HG02852 (cell line): ENCODE results near the gene CD44.

Source experiments
- ATAC-seq: cut with Tn5 transposase; IDR thresholded peaks from one replicate; pipeline ENCODE4 v1.9.1; 2021; ENCODE audit warnings: mild to moderate bottlenecking, moderate library complexity; ENCODE audit not compliant: unreplicated experiment

The CD44 gene

DNA sequence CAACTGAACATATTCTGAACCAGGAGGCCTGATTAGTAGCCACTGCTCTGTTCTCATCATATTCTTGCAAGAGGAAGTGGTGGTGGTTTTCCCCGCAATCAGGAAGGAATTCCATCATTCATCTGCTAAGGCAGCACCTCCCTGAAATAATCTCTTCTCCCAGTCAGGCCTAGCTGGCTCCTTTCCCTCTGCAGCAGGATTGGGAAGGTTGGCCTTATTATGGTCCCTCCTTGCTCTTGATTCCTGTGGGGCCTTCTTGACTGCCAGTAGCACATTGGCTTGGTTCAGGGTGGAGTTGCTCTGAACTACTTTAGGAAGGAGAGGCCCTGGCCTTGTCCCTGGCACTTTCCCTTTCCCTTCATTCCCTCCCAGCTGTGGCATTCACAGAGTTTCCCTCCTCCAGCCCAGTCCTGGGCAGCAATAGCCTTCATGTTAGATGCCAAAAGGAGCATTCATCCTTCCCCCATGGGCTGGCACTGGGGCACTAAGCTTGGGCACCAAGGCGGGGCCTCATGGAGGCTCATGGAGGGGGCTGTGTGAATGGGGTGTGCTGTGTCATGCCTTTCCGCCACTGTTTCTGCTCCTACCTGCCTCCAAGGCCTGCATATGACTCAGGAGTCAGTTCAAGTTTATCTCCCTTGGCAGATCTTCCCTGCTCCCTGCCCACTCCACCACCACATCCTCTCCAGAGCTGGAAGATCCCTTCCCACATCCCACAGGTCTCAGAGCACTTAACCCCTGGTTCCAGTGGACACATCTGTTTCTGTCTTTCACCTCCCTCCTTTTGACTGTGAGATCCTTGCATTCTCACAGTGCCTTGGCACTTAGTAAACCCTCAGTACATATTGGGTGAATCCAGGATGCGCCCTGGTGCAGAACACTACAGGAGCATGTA lies 27.6 kb upstream of the CD44 start:
- no peak for ATAC-seq

DNA sequence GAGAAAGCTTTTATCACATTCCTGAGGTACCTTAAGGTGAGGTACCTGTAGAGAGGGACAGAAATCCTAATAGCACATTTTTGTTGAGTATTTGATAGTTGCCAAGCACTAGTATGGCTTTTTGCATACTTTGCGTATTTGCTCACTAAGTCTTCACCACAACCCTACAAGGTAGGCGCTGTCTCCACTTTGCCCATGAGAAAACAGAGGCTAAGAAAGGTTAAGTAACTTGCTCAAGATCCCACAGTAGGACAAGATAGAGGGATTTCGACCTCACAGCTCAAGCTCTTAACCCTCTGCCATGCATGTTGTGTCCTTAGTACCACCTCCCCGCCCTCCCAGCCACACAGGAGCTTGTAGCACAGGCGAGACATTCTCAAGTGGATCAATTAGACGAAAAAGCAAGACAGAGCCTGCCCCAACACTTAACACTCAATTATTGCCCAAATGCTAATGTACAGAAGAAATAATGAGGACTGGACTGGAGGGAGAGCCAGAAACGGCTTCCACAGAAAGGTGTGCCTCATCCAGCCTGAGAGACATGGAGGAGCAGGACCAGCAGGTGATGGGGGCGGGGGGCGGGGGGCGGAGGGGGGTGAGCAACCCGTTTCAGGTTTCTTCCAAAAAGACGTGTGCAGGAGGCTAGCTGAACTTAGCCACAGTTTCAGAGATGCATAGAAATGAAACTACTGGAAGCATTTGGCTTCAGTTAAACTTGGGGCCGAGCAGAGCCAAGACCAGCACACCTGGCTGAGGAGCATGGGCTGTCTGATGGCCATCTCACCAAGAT lies 26.7 kb upstream of the CD44 start:
- ATAC-seq = no peak

DNA sequence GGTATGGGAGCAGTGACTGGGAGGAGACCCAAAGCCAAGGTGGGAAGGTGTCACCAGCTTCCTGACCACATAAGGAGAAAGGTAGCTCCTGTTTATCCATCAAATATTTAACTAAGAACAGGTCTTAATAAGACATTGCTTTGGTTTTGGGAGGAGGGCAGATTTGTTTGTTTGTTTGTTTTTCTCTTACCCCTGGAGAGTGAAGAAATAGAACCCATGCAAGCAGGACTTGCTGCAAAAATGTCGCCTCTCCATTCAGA lies 26.2 kb upstream of the CD44 start:
- ATAC-seq = no peak

DNA sequence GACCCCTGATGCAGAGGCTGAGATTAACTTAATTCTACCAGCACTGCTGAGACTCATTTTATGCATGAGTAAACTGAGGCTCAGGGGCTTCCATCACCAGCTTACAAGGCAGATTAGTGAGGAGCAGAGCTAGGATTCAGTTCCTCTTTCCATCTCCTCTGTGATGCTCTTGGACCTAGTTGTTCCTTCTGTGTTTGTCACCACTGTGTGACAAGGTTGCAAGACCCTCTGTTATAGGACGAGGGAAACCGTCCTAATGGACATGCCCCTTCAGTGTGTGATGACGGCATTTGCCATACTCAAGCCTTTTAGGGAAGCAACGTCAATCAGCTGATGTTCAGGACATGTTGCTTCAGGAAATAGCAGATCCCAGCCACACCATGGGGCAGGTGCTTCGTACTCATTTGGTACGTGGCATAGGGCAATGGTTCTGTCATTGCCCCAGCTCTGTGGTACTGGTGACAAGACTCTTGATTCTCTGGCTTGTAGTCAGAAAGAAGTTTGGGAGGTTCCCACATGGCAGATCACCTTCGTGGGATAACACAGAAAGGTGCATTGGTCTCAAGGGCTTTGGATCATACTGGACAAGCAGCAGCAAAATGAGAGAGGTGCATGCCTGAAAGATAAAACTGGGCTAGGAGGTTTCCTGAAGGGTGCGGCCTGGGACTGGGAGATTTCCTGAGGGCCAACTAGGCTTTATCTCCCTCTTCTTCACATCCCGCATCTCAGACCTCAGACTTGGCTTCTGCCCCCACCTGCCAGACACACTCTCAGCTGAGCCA lies 23.9 kb upstream of the CD44 start:
- ATAC-seq = no peak

DNA sequence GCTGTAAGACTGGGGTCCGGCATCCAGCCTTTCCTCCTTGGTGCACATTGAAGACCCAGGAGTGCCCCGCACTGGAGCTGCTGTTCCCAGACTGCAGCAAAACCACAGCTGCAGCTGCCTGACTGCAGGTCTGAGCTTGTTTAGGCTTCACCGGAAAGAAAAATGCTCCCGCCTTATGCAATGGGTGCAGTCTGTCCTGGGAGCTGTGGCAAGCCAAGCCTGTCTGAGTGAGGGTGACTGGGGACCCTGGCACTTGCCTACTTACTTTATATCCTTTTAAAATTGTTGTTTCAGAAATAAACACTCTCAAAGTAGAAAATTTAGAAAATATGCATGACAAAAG lies 23.3 kb upstream of the CD44 start:
- ATAC-seq = no peak

DNA sequence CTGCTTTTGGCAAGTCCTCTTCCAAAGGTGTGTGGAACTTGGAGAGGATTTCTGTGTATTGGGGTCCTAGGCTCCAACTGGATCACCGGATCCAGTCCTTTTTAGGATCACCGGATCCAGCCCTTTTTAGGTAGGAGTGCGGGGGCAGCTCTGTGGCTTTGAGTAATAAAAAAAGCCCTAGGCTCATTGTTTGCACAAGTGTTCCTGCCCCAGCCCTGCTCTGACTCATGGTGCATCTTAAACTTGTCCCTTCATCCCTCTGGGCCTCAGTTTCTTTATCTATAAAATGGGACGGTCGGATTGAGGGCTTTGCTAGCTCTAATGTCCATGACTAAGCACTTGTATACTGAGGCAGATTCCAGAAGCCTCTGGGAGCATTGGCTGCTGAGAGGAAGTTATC lies 22.7 kb upstream of the CD44 start:
- ATAC-seq = no peak

DNA sequence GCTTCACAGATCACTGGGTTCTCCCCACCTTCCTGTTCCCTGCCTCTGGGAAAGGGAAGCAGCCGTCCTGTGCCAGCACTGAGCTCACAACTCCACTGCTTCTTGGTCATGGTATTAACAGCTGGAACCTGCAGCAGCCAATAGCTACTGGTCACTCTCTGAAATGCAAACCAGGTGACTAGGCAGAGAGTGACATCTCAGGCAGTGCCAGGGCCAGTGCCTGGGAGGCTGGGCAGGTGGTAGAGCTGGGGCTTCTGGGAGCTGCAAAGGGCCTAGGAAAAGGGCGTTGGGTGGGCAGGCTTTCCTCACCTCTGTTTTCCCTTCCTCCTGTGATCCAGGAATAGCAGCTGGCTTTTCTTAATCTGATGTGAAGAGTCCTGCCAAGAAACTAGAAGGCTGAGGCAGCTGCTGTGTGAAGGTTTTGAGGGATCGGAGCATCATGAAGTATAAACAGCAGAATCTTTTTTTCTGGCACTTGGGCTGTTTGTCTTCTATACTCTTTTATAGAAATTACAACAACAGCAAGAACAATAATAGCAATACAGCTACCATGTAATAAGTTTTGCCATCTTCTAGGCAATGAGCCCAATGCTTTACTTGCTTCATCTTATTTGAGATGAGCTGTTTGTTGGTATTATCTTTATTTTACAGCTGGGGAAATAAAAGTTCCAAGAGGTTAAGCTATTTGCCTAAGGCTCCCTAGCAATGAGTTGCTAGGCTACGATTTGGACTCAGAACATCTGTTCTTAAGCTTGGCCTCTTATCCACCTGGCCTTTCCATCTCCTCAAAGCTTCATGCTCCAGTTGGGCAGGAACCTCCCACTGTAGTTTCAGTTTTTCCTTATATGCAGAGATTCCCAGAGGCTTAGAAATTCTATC lies 22.0 kb upstream of the CD44 start:
- no peak for ATAC-seq

DNA sequence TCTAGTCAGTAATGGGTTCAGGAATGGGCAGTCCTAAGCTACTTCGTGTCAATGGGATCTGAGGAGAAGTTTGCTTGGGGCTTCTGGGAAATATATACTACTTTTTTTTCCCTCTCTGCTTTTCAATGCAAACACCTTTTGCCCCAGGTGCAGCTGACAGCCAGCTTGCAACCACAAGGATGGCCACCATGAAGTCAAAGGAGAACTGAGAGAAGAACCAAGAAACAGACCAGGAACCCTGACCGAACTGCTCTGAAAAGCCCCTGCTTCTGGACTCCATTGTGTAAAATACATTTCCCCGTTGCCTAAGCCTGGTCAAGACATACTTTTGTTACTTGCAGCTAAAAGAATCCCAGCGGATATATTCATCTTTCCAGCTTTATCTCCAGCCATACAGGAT lies 20.1 kb upstream of the CD44 start:
- peak; percentile 73 for ATAC-seq

DNA sequence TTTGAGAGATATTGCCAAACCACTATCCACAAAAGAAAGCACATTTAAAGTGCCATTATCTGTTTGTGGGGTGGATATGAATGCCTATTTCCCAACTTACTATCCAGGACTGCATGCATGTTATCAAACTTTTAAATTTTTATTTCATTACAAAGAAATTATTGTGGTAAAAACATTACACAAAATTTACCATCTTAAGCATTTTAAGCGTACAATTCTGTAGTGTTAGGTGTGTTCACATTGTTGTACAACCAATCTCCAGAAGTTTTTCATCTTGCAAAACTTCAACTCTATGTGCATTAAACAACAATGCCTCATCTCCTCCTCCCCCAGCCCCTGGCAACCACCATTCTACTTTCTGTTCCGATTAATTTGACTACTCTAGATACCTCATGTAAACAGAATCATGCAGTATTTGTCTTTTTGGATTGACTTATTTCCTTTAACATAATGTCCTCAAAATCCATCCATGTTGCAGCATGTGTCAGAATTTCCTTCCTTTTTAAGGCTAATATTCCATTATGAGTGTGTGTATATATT lies 17.6 kb upstream of the CD44 start:
- ATAC-seq = no peak

DNA sequence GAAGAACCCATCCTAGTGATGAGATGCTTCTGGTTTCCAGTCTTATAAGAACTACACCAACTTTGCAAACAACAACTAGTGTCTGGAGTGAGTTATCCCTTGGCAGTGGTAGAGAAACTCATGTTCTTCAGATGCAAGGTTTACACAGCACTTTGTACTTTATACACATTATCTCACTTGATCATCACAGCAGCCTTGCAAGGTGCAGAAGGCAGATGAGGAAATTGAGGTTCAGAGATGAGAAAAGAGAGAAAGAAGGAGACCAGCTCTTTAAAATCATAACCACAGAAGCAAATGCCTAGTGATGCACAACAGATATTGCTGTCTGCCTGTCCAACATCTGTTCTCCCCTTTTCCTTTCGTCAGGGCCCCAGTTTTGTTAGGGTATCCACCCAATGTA lies 16.7 kb upstream of the CD44 start:
- peak; percentile 33 for ATAC-seq

DNA sequence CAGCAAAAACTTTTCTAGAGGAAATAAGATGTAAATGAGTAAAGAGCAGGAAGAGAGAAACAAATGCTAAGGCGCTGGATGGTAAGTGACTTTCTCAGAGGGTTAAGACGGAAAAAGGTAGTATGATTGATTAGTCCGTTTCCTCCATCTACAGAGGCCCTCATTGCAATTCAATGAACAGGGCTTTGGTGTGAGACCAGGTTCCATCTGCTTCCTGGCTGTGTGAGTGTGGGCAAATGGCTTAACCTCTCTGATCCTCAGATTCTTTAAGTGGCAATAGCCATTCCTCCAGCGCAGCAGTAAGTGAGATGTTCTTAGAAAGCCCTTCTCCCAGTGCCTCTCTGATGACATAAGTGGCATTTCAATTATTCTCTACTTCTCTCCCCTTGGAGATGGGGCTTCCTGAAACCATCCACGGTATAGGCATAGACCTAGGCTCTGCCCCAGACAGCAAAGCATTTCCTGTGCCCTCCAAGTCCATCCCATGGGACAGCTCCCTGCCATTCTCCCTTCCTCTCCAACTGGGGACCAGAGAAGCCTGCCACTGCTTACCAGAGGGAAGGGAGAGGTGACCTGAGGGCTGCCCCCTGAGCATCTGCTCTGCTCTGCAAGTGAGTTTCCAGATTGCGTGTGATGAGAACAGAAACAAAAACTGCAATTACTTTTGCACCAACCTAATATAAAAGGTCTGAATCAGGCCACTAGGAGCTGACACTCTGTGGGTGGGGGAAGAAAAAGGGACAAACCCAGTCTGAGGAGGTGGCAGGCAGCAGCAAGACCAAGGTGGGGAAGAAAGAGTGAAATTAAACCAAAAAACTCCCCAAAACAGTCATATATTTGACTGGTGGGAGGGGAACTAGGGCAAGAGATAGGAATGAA lies 12.7 kb upstream of the CD44 start:
- ATAC-seq = peak; percentile 57

DNA sequence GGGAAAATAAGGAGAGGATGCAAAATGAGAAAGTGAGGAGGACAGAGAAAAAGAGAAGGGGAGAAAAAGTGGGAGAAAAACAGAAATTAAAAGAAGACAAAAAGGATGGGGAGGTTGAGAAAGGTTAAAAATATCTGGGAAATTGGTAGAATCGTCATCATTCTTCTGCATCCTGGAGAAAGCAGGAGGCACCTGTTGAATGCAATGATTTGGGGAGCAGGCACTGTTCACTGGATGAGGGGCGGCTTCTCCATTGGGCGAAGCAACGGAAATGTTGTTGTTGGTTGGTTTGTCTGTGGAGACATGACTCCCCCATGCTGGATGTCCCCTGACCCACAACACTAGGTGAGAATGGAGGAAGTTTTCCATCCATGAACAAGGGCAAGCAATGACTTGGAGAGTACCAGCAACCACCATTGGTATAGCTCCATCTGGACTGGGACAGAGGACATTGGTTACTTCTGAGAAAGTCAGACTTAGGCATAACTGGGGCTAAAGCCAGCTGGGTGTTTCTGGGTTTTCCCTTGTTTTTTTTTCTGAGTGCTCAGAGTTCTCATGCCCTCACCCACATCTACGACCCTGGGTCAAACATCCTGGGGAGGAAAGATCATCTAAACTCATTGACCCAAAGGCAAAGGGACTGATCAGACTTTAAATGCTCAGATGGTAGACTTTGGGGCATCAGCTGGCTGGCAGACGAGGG lies 11.9 kb upstream of the CD44 start:
- ATAC-seq = no peak

DNA sequence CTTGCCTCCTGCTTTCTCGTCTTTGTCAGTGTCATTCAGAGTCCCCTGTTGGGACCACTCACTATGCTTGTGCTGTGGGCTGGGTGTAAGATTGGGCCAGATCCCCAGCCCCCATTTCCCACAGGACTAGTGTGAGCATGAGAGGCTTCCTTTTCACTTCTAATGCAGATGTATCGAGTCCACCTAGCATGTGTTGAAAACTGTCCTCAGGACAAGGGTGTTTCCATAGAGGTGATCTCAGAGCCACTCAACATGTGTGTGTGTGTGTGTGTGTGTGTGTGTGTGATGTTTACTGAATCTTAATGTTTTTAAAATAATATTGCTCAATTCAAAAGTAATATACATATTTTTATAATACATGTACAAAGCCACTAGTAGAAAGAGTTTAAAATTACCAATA lies 11.4 kb upstream of the CD44 start:
- ATAC-seq = no peak

DNA sequence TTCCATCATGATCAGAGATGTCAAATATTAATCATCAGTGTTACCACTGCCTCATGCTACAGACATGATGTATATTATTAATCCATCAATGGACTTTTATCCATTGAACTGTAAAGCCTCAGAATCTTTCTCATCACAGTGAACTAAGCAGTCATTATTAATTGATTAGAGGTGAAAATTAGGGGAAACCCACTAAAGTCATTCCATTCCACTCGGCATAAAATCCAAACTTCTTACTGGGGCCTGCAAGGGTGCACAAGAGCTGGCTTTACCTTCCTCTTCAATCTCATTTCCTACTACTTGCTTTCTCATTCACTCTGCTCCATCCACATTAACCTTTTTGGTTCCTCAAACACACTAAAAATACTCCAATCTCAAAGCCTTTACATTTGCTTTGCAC lies 7.9 kb upstream of the CD44 start:
- ATAC-seq = no peak

DNA sequence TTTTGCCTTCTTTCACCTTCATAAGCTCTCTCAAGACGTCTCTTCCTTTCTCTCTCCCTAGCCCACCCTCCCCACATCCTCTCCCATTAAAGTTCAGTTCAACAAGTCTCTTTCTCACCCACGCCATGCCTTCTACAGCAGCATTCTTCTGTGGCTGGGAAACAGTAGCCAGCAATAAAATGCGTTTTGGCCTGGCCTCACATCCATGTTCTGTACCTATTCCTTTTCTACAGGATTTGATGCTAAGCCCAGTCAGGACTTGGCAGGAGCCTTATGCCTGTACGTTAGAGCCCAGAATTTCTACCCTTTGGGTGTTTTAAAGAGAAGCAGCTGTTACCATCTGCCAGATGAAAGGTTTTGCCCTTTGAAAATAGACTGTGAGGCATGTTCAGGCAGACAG lies 7.1 kb upstream of the CD44 start:
- no peak for ATAC-seq

DNA sequence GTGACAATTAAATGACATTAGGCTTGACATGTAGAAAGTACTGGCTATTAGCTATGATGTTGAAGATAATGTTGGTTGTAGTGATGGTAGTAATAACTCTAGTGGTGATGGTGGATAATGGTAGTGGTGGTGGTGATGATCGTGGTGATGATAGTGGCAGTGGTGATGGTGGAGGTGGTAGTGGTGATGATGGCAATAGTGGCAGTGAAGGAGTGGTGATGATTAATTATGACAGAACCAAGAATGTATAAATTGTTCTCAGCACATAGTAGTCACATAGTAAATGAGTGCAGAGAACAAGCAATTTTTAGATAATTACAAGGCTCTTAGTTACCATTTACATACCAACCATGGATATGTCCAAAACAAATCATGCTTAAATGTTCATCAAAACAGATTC lies 5.3 kb upstream of the CD44 start:
- ATAC-seq = no peak

DNA sequence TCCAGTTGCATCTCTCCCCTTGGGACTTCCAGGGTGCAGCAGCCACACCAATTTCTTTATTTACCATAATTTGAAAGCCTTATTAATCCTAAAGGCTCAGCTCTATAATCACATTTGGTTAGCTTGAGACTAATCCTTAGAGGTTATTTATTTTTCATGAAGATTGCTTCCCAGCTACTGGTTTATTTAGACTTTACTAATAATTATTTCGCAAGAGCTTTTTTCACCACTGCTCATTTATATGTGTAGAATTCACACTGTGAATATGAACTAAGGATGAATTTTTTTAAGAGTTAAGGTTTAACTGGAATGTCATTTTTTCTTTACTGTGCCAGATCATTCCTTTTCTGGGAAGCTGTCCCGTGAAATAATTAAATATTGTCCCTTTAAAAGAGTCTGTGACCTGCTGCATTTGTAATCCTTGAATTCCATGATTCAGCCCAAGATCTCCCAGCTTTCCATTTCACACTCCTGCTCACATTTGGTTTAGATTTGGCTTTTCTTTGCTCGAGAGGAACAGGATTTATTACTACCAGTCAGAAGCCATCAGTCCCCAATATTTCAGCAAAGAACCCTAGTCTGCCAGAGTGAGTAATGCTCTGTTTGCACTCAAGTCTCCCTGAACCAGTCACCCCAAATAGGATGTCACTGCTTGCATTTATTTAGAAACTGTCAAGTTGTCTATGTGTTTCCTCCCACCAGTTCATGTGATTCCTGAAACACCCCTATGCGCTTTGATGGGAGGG lies 4.4 kb upstream of the CD44 start:
- ATAC-seq = no peak

DNA sequence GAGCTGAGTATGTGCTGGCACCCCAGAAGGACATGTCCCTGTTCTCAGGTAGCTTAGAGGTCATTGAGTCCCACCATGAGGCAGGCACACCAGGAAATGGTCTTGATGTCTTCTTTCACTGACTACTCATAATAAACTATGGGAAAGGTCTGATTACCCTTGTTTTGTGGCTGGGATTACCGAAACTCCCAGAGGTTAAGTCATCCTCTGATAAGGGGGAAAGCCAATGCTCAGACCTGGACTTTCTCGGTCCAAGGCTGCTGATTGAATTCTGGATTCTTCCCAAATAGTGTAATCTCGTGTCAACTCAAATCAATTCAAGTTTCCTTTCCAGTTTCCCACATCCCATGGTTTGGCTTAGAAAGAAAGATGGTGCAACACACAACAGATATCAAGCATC lies 3.7 kb upstream of the CD44 start:
- ATAC-seq = no peak
